Caco-2 (cell line): ENCODE results near the gene CHI3L2. TPM values are rescaled to one million over a fixed set of nuclear protein-coding genes. Genes with fewer than 3 reads are reported as not detected.

Experiments used
- BruUV-seq: library from RNA; stranded (reverse); fragments of 400-500 nt; replicated peaks from 2 replicates; lab custom pipeline; 2021; lab: Mats Ljungman, UMichigan
- CTCF ChIA-PET: fragments of 300-600 bp; sonication (Branson Sonifier 250); formaldehyde crosslinking; loops from one replicate; lab custom pipeline; 2022; ENCODE audit warnings: antibody characterized with exemption; lab: Charles Lee
- POLR2A ChIA-PET: fragments of 300-600 bp; sonication (Branson Sonifier 250); formaldehyde crosslinking; loops from one replicate; lab custom pipeline; 2022; ENCODE audit warnings: antibody characterized with exemption; lab: Charles Lee
- DNase-seq, 2 experiments: peaks; one replicate each; pipeline versions ENCODE4 v3.0.0 to v3.0.0-alpha.2; 2020 to 2022
- H3K27me3 ChIP-seq: replicated peaks from 2 replicates; pipeline ENCODE4 v1.6.0; 2011; ENCODE audit warnings: low read length; ENCODE audit not compliant: control insufficient read depth, insufficient read depth
- H3K36me3 ChIP-seq: 2 replicates; pipeline ENCODE4 v1.5.1; 2011; ENCODE audit warnings: low read length; ENCODE audit not compliant: control insufficient read depth, insufficient read depth
- H3K4me1 ChIP-seq: fragments of 250-450 bp; sonication (Bioruptor Pico); 2 replicates; pipeline ENCODE4 v1.5.1; 2020; ENCODE audit warnings: mild to moderate bottlenecking
- H3K4me3 ChIP-seq: 2 replicates; pipeline ENCODE4 v1.5.1; 2011; ENCODE audit warnings: low read depth, mild to moderate bottlenecking, control low read depth, low read length
- H3K9me3 ChIP-seq: fragments of 250-450 bp; sonication (Bioruptor Pico); 2 replicates; pipeline ENCODE4 v1.5.1; 2020; ENCODE audit warnings: mild to moderate bottlenecking, moderate library complexity
- H3K27ac Mint-ChIP-seq: one replicate; pipeline ENCODE4 v1.8.0; 2022; ENCODE audit warnings: mixed read lengths; ENCODE audit not compliant: unreplicated experiment
- H3K27me3 Mint-ChIP-seq: one replicate; pipeline ENCODE4 v1.8.0; 2022; ENCODE audit warnings: mixed read lengths; ENCODE audit not compliant: insufficient read depth, unreplicated experiment
- H3K36me3 Mint-ChIP-seq: one replicate; pipeline ENCODE4 v1.8.0; 2022; ENCODE audit warnings: mild to moderate bottlenecking, mixed read lengths; ENCODE audit not compliant: insufficient read depth, unreplicated experiment
- H3K4me1 Mint-ChIP-seq: one replicate; pipeline ENCODE4 v1.8.0; 2022; ENCODE audit warnings: low read depth, mixed read lengths; ENCODE audit not compliant: unreplicated experiment
- H3K4me3 Mint-ChIP-seq: one replicate; pipeline ENCODE4 v1.8.0; 2022; ENCODE audit warnings: mild to moderate bottlenecking, moderate library complexity, mixed read lengths; ENCODE audit not compliant: unreplicated experiment
- H3K9me3 Mint-ChIP-seq: one replicate; pipeline ENCODE4 v1.8.0; 2022; ENCODE audit warnings: mixed read lengths; ENCODE audit not compliant: unreplicated experiment
- intact Hi-C: fragments of 100-400 bp; cut with micrococcal nuclease; formaldehyde crosslinking; loops from one replicate; pipeline ENCODE4 v1.10.0; 2022; ENCODE audit not compliant: unreplicated experiment
- total RNA-seq: library from RNA; stranded (reverse); gene quantifications from 2 replicates; pipeline ENCODE4 v1.2.3, GENCODE V29; 2022
- TF ChIP-seq, protein P1 (sequence below), 2 experiments: fragments of 200-600 bp in 1 of 2; IDR thresholded peaks; 1 replicate in 1 of 2; 2 replicates in 1 of 2; pipeline versions ENCODE4 v1.5.1 to v1.8.0; 2011 to 2022; ENCODE audit warnings: antibody characterized with exemption in 1 of 2, control low read depth in 1 of 2, inconsistent platforms in 1 of 2, low read depth in 1 of 2, low read length in 1 of 2, mild to moderate bottlenecking in 1 of 2, moderate library complexity in 1 of 2; ENCODE audit not compliant: insufficient read depth in 1 of 2, severe bottlenecking in 1 of 2, unreplicated experiment in 1 of 2

Gene CHI3L2
- total RNA-seq, 1 experiment from 2014 or later: not detected

DNA sequence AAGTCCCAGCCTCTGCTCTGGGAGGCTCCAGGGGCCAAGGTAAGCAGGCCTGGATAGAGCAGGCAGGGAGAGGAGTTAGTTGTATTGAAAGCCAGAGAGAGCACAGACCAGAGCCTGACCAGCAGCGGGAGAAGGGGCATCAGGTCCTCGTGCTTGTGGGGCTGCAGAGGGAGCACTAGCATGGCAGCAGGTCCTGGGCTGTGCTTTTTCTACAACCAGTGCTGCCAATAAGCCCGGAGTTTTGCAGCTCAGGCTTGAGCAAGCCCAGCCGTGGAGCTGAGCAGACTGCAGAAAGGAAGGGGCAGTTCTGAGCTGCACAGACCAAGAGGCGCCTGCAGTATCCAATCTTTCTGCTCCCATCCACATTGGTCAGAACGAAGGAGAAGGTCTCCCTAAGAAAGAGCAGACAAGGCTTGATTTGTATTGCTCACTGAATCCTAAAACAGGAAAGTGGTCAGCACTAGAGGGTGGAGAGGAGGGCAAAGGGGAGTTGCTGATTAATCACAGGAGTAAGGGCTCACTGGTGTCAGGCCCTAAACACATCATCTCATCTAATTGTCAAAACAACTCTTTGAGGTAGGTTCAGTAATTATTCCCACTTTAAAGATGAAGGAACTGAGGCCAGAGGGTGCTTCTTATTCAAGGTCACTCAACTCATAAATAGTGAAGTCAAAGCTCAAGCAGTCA is 29.8 kb upstream of the CHI3L2 start:
- intact Hi-C loops: no loop called here
- no peaks in the 10 kb centered on the region for H3K9me3 ChIP-seq
- CTCF ChIA-PET: no interaction called here
- TF ChIP-seq, protein P1, sequence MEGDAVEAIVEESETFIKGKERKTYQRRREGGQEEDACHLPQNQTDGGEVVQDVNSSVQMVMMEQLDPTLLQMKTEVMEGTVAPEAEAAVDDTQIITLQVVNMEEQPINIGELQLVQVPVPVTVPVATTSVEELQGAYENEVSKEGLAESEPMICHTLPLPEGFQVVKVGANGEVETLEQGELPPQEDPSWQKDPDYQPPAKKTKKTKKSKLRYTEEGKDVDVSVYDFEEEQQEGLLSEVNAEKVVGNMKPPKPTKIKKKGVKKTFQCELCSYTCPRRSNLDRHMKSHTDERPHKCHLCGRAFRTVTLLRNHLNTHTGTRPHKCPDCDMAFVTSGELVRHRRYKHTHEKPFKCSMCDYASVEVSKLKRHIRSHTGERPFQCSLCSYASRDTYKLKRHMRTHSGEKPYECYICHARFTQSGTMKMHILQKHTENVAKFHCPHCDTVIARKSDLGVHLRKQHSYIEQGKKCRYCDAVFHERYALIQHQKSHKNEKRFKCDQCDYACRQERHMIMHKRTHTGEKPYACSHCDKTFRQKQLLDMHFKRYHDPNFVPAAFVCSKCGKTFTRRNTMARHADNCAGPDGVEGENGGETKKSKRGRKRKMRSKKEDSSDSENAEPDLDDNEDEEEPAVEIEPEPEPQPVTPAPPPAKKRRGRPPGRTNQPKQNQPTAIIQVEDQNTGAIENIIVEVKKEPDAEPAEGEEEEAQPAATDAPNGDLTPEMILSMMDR (IDR thresholded peaks at IDR 0.05; ENCODE audit: insufficient read depth in 1 of 2, low read depth in 1 of 2, low read length in 1 of 2, severe bottlenecking in 1 of 2, unreplicated experiment in 1 of 2): peak in 1 of 2 experiments; percentile 56
- H3K27ac Mint-ChIP-seq: no peak overlapping the region
- peaks cover 2% of the 10 kb centered on the region; the same call in 1 of the 2 replicates for H3K36me3 ChIP-seq
- no peak overlapping the region for H3K4me3 ChIP-seq
- H3K27me3 ChIP-seq: no peaks in the 10 kb centered on the region
- H3K9me3 Mint-ChIP-seq: no peaks in the 10 kb centered on the region
- H3K4me1 ChIP-seq: peaks cover 33% of the 10 kb centered on the region
- POLR2A ChIA-PET: no interaction called here
- DNase-seq: peak in 1 of 2 experiments; percentile 46
- H3K4me3 Mint-ChIP-seq: no peak overlapping the region
- H3K36me3 Mint-ChIP-seq: peaks cover 12% of the 10 kb centered on the region
- no TSS peak for BruUV-seq
- H3K27me3 Mint-ChIP-seq: no peaks in the 10 kb centered on the region
- peaks cover 25% of the 10 kb centered on the region for H3K4me1 Mint-ChIP-seq

DNA sequence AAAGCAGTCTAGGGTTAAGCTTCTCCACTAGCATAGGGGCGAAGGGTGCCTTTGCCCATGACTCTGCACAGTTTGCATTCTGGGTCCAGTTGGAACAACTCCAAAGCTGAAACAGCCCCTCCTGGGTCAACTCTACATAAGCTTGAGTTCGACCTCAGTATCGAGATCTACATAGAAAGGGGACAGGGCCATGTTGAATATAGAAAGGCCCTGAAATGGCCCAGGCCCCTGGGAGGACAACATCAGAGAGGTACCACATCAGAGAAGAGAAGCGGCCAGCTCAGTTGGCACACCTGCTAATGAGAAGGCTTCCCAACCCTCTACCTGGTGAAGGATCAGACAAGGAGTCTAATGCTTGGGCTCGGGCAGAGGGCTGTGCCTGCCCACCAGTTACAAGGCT is 28.7 kb upstream of the CHI3L2 start:
- Mint-ChIP-seq H3K27ac (no peak overlapping the region), H3K4me1 (peaks cover 14% of the 10 kb centered on the region), H3K9me3 (no peaks in the 10 kb centered on the region), H3K27me3 (no peaks in the 10 kb centered on the region), H3K4me3 (no peak overlapping the region), H3K36me3 (peaks cover 12% of the 10 kb centered on the region)
- Histone ChIP-seq H3K27me3 (no peaks in the 10 kb centered on the region), H3K4me3 (no peak overlapping the region), H3K4me1 (peaks cover 28% of the 10 kb centered on the region), H3K36me3 (peaks cover 2% of the 10 kb centered on the region; the same call in 1 of the 2 replicates), H3K9me3 (no peaks in the 10 kb centered on the region)
- ChIA-PET CTCF (no interaction called here), POLR2A (no interaction called here)
- intact Hi-C loops: no loop called here
- BruUV-seq: no TSS peak
- TF ChIP-seq, protein P1 (IDR thresholded peaks at IDR 0.05; ENCODE audit: insufficient read depth in 1 of 2, low read depth in 1 of 2, low read length in 1 of 2, severe bottlenecking in 1 of 2, unreplicated experiment in 1 of 2): no peak
- no peak for DNase-seq

DNA sequence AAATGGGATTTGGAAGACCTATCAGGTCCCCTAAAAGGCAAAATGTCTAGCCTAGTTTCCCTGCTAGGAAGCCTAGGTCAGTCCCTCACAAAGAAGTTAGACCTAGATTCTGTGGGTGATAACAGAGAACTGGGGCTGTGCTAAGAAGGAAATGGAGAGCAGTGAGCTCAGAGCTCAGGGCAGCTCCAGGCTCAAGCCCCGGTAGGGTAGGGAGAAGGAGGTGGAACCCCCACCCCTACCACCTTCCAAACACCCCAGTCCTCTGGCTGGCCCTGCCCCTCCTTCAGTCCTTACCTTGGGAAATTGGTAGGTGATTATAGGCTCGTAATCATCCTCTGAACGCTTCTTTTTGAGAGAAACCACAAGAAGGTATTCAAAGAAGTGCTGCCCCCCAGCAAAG is 28.2 kb upstream of the CHI3L2 start:
- H3K4me3 ChIP-seq: no peak overlapping the region
- H3K27me3 Mint-ChIP-seq: no peaks in the 10 kb centered on the region
- no peak overlapping the region for H3K27ac Mint-ChIP-seq
- H3K9me3 ChIP-seq: no peaks in the 10 kb centered on the region
- H3K4me1 Mint-ChIP-seq: peaks cover 10% of the 10 kb centered on the region
- TF ChIP-seq, protein P1 (IDR thresholded peaks at IDR 0.05; ENCODE audit: insufficient read depth in 1 of 2, low read depth in 1 of 2, low read length in 1 of 2, severe bottlenecking in 1 of 2, unreplicated experiment in 1 of 2): no peak
- ChIA-PET CTCF (no interaction called here), POLR2A (no interaction called here)
- intact Hi-C loops: no loop called here
- H3K27me3 ChIP-seq: no peaks in the 10 kb centered on the region
- H3K36me3 Mint-ChIP-seq: peaks cover 12% of the 10 kb centered on the region
- H3K4me1 ChIP-seq: peaks cover 27% of the 10 kb centered on the region
- no TSS peak for BruUV-seq
- H3K9me3 Mint-ChIP-seq: no peaks in the 10 kb centered on the region
- H3K4me3 Mint-ChIP-seq: no peak overlapping the region
- DNase-seq: no peak
- H3K36me3 ChIP-seq: peaks cover 2% of the 10 kb centered on the region; the same call in 1 of the 2 replicates
